Mammary epithelial cell (primary cell): ENCODE results near the gene ZNF653.

Experiments used
- CTCF ChIP-seq, 2 donors: IDR thresholded peaks in 1 of 2; conservative IDR thresholded peaks in 1 of 2; 2 replicates each; pipeline ENCODE4 v1.5.1; 2011 to 2012; ENCODE audit warnings: inconsistent platforms in 2 of 2, low read length in 2 of 2, mild to moderate bottlenecking in 2 of 2, control low read depth in 1 of 2, low read depth in 1 of 2; ENCODE audit not compliant: insufficient read depth in 1 of 2; ENCODE audit errors: extremely low read depth in 1 of 2
- EZH2 ChIP-seq: IDR thresholded peaks from 2 replicates; pipeline ENCODE4 v1.6.1; 2012; ENCODE audit warnings: low read length, inconsistent platforms, borderline replicate concordance

GRCh38 chr19:11510444-11510843 lies 4.8 kb upstream of the ZNF653 start:
- TF ChIP-seq CTCF (conservative IDR thresholded peaks at IDR 0.05 in 1 of 2, IDR thresholded peaks at IDR 0.05 in 1 of 2; ENCODE audit: extremely low read depth in 1 of 2, insufficient read depth in 1 of 2, low read depth in 1 of 2, low read length in 2 of 2) (no peak), EZH2 (no peak)
